ENCODE data around the gene SDC4.

- TF ChIP-seq CTCF (IDR thresholded peaks at IDR 0.05 in 2 of 3, conservative IDR thresholded peaks at IDR 0.05 in 1 of 3; ENCODE audit: insufficient read depth in 2 of 3, low read depth in 1 of 3, low read length in 3 of 3) (no peak), E2F4 (CRISPR knock-in tag; IDR thresholded peaks at IDR 0.05; ENCODE audit: low read depth) (no peak), KDM1A (IDR thresholded peaks at IDR 0.05) (no peak), MLLT1 (IDR thresholded peaks at IDR 0.05) (no peak), SOX6 (IDR thresholded peaks at IDR 0.05) (no peak)
These were observed 41.1 kb downstream of the SDC4 start for GRCh38 chr20:45307076-45307640.

Measured in K562 (cell line).